CD4-positive, alpha-beta T cell treated with Interleukin-15 for 1 hour (primary cell): Measurements from ENCODE around the gene THEM4.
"Not testable (repeated sequence)": the region's sequence is repeated elsewhere in the genome, so short reads cannot be mapped to it uniquely, and the experiment has no call there.

Experiments
- DNase-seq: peaks from one replicate; pipeline ENCODE4 v3.0.0-alpha.2; 2020

The THEM4 gene

DNA sequence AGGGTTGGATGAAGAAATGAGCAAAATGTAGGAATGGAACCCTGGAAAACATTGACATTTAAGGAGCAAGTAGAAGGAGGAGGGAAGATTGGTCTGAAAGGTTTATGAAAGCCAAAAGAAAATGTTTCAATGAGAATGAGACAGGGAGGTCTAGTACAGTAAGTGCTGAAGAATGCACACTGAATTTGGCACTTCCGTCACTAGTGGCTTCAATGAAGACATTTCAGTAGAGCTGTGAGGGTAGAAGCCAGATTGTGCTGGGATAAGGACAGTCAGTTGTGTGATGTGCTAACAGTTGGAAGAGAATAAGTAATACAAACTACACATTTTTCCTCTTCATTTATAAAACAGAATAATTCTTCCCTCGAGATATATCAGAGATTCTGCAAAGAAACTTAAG lies 17.1 kb downstream of the THEM4 start:
- DNase-seq = no peak

DNA sequence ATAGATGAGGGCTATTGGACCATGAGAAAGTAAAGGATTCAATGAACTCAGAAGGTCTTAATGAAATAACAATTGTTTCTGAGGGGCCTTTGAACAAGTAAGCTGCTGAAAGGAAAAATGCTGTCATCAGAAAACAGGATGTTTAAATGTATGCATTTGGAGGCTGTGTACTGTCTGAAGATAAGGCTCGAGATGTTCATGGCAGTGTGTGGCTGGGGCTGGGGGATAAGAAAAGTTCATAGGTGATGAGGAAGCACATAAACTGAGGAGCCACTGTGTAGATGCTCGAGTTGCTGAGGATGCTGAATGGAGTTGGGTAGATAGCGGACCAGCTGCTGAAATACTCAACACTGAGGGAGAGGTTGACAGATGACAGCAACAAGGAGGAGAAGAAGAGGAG lies 17.8 kb downstream of the THEM4 start:
- DNase-seq = no peak

DNA sequence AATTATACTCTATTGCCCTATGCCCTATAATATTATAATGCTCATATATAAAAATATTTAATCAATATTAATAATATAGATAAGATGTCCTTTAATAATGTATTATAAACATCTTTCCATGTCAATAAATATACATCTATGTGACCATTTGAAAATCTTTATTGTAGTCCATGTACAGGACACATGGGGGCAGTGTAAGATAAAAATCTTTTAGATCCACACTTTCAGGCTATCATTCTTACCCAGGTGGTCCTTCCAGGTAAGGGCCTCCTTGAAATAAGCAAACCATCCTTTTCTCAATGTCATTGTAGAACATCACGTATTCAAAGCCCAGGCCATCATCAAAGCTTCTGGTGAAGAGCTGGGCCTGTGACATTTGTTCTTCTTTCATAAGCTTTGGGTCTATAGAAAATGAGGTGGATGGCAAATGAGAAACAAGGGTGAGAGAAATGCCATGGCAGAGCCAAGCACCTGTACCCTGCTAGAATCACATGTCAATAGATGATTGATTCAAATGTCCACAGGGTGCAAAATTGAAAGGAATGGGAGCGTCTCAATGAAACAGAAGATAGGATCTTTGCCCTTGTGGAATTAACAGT lies 20.2 kb downstream of the THEM4 start:
- no peak for DNase-seq

DNA sequence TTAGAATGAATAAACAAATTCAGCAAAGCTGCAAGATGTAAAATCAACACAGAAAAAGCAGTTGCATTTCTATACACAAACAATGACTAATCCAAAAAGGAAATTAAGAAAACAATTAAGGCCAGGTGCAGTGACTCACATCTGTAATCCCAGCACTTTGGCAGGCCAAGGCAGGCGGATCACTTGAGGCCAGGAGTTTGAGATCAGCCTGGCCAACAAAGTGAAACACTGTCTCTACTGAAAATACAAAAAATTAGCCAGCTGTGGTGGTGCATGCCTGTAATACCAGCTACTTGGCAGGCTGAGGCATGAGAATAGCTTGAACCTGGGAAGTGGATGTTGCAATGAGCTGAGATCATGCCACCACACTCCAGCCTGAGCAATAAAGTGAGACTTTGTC lies 22.3 kb downstream of the THEM4 start:
- no peak for DNase-seq

DNA sequence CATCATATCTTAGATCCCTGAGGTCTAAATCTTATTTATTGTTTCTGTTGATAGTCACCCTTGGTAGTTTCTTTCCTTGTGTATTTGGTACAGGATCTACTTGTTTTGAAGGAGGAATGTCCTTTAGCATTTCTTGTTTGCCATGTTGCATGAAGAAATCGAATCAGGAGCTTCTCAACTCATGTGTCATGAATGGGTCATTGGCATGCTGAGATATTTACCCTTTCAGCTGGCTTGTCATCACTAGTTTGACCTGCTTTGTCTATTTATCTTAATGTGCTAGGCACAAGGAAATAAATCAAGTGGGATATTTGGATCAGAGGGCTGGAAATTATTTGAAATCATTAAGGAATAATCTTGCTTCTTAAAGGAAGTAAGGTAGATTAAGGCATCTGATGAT lies 23.8 kb downstream of the THEM4 start:
- DNase-seq = no peak

DNA sequence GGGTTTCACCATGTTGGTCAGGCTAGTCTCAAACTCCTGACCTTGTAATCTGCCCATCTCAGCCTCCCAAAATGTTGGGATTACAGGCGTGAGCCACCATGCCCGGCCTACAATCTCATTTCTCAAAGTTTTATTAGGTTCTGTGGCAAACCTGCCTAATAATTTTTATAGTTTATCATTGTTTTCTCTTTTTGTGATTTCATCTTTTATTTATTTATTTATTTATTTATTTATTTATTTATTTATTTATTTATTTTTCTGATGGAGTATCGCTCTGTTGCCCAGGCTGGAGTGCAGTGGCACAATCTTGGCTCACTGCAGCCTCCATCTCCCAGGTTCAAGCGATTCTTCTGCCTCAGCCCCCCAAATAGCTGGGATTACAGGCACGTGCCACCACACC lies 24.4 kb downstream of the THEM4 start:
- DNase-seq = not testable (repeated sequence)

DNA sequence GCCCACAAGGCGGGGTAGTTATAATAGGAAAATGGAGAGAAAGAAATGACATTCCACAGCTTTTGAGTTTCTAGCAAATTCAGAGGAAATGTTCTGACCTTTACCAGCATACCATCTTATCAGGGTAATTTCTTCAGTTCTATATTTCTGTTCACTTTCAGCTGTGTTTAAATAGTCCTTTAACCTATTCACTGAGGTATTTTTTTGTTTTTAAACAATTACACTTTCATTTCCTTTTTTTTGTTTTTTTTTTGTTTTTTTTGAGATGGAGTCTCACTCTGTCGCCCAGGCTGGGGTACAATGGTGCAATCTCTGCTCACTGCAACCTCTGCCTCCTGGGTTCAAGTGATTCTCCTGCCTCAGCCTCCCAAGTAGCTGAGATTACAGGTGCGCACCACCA lies 24.9 kb downstream of the THEM4 start:
- DNase-seq = not testable (repeated sequence)

DNA sequence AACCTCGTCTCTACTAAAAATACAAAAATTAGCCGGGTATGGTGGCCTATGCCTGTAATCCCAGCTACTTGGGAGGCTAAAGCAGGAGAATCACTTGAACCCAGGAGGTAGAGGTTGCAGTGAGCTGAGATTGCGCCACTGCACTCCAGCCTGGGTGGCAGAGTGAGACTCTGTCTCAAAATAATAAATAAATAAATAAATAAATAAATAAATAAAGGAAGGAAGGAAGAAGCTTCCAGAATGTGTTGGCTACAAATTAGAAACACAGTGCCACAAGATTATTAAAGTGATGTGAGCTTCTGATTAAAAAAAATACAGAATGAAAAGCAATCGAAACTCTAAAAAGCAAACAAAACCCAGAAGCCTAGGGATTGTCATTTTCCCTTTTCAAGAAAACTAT lies 25.4 kb downstream of the THEM4 start:
- not testable (repeated sequence) for DNase-seq

DNA sequence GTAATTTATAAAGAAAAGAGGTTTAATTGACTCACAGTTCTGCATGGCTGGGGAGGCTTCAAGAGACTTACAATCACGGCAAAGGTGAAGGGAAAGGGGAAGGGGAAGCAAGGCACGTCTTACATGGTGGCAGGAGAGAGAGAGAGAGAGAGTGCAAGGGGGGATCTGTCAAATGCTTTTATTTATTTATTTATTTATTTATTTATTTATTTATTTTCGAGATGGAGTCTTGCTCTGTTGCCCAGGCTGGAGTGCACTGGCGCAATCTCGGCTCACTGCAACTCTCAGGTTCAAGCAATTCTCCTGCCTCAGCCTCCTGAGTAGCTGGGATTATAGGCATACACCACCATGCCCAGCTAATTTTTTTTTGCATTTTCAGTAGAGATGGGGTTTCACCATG lies 26.4 kb downstream of the THEM4 start:
- DNase-seq = not testable (repeated sequence)

DNA sequence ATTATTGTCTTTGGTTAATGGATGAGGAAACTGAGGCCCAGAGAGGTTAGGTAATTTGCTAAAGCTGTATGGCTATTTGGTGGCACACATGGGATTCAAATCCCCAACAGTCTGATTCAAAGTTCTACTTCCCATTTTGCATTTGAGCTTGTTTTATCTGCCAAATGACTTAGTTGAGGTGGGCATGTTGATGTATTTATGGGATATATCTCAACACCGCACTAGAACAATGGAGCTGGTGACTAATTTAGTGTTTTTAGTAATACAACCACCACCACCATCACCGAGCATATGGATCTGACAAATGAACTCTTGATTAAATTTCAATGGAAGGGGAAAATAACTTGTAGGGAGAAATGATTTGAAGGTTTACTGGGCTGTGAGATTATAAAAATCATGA lies 26.8 kb downstream of the THEM4 start:
- DNase-seq = no peak

DNA sequence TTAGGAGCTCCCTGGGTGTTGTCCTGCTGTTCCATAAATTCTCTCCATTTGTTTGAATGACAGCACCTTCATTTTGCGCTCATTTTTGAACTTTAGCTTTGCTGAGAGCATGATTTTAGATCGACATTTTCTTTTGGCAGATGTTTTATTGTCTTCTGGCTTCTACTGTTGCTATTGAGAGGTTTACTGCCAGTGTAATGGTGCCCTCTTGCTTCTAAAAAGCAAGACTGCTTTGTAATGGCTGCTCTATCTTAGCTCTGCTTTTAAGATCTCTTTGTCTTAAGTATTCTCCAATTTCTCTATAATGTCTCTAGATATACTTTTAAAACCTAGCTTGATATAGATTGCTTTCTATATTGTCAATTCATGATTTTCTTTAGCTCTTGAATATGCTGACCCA lies 27.8 kb downstream of the THEM4 start:
- no peak for DNase-seq

DNA sequence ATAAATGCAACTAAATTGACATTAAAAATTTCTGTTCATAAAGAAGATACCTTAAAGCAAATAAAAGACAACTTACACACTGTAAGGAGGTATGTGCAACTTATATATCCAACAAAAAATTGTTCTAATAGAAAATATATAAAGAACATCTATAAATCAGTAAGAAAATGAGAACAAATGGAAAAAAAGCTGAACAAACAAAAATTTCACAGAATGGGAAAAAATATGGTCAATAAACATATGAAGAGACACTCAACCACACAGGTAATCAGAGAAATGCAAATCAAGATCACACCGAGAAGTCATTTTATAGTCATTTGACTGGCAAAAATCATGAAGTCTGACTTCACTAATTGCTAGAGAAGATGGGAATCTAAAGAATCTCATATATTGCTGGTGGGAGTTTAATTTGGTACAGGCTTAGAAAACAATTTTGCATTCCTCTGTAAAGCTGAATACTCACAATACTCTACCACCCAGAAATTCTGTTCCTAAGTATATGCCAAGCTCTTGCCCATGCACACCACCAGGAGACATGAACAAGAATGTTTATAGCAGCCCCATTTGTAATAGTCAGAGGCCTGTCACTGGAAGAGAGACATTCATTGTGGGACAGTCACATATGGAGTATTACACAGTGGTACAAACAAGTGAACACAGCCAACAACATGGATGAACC lies 33.8 kb downstream of the THEM4 start:
- DNase-seq = no peak

DNA sequence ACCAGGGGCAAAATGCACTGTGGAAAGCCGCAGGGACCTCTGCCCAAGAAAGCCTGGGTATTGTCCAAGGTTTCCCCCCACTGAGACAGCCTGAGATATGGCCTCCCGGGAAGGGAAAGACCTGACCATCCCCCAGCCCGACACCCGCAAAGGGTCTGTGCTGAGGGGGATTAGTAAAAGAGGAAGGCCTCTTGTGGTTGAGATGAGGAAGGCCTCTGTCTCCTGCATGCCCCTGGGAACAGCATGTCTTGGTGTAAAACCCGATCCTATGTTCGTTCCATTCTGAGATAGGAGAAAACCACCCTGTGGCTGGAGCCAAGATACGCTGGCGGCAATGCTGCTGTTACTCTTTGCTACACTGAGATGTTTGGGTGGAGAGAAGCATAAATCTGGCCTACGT lies 36.5 kb downstream of the THEM4 start:
- not testable (repeated sequence) for DNase-seq

DNA sequence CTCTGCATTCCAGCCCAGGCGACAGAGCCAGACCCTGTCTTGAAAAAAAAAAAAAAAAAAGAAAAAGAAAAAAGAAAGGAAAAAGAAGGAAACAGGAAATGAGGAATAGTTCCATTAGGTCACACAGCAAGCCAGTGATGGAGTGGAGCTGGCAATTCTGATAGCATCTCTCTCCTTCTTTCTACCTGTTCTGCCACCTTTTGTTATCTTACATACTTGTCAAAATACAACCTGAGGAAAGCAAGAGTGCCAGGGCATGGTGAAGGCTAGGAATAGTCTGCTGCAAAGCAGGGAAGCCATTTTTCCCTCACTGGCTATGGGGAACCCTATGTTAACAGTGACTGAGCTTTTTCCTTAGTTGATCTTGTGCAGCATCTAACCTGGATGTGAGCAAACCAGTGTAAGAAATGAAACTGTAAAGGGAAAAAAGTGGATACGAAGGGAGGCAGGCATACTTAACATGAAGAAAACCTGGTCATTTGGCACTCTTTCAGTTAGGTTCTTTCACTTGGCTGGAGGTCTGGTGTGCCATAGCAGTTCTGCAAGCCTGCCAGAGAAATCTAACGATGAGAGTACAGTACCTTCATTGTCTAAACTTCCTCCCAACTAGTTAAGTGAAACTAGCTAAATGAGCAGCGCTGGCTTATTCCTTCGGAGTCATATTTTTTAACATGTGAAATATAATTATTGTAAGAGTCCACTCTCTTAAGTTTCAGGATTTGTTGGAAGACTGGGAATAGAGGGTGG lies 37.9 kb downstream of the THEM4 start:
- no peak for DNase-seq

DNA sequence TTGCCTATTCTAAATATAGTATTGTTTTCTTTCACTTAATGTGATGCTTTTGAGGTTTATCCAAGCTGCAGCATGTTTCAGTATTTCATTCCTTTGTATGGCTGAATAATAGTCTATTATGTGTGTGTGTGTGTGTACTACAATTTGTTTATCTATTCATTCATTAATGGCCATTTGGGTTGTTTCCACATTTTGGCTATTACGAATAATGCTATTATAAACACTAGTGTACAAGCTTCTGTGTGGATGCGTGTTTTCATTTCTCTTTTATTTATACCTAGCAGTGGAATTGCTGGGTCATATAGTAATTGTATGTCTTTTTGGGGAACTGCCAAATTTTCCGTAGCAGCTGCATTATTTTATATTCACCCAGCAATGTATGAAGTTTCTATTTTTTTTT lies 40.8 kb downstream of the THEM4 start:
- no peak for DNase-seq

DNA sequence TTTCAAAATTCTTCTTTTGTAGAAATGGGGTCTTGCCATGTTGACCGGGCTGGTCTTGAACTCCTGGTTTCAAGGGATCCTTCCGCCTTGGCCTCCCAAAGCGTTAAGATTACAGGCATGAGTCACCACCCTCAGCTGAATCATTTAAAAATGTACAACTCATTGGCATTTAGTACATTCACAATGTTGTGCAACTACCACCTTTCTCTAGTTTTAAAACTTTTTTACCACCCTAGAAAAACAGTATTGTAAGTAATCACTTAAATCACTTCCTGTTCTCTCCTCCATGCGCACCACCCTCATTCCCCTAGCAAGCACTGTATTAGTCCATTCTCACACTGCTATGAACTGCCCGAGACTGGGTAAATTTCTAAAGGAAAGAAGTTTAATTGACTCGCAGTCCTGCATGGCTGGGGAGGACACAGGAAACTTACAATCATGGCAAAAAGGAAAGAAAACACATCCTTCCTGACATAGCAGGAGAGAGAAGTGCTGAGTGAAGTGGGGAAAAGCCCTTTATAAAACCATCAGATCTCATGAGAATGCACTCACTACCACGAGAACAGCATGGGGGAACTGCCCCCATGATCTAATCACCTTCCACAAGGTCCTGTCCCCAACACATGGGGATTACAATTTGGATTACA lies 41.4 kb downstream of the THEM4 start:
- DNase-seq = no peak

DNA sequence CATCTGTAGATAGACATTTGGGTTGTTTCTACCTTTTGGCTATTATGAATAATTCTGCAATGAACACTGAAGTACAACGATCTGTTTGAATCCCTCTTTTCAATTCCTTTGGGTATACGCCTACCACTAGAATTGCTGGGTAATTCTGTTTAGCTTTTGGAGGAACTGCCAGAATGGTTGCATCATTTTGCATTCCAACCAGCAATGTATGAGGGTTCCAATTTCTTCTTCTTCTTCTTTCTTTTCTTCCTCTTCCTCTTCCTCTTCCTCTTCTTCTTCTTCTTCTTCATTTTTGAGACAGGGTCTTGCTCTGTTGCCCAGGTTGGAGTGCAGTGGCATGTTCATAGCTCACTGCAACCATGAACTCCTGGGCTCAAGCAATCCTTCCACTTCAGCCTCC lies 42.0 kb downstream of the THEM4 start:
- no peak for DNase-seq

DNA sequence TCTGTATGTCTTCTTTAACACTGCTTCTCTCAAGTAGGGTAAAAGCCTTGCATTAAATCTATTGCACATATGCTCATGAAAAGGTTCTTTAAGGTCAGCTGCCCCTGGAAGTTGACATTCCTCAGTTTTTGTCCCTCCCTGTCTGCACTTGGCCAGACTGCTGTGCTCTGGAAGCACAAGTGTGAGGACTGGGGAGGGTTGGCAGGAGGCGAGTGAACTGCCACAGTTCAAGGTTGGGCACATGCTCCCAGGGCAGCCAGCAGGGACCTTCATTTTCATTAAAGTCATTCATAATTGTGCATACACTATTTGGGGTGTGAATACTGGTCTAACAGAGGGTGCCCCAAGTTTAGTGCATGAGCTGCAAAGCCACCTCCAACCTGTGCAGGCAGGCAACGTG lies 44.9 kb downstream of the THEM4 start:
- DNase-seq = no peak

DNA sequence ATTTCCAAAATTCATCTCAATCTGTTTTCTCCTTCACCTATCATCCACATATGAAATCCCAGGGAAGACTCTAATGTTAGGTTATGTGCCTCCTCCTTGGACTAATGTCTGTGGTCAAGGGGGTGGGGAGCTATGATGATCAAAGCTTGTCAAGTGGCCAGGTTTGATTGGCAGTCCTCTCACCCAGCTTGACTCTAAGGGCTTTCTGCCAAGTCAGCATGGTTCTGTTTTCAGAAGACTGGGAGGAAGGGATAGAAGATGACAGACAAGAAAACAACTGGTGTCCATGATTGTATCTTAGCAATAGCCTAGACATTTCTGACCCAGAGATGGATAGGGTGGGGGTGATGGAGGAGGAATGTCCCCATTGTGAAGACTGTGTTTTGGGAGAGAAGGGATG lies 46.7 kb downstream of the THEM4 start:
- no peak for DNase-seq

DNA sequence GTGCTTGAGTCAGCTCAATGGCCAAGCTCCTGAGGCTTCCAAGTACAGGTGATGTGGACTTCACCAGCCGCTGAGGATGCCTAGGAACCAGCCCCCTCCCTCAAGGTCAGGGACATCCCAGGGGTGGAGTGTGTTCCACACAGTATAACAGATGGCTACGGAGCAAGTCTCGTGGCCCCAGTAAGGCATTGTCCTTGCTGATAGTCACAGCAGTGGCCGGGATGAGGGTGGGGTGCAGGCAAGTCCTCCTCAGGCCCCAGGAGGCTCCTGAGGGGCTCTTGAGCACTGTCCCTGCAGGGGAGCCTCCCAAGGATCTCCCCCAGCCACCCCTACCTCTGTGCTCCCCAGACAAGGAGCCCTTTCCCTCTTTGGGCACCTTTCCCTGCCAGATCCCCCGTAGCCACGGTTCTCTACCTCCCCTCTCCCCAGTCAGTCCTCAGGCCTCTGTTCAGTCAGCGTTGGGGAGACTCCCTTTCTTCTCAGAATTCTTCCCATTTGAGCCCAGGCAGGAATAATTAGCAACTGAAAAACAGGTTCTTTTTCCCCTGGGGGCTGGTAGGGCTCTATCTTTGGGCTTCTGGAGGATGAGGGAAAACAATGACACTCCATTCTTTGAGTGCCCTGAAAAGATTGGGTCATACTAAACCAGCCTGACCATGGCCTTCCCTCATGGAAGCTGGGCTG lies 48.7 kb downstream of the THEM4 start:
- DNase-seq = no peak

DNA sequence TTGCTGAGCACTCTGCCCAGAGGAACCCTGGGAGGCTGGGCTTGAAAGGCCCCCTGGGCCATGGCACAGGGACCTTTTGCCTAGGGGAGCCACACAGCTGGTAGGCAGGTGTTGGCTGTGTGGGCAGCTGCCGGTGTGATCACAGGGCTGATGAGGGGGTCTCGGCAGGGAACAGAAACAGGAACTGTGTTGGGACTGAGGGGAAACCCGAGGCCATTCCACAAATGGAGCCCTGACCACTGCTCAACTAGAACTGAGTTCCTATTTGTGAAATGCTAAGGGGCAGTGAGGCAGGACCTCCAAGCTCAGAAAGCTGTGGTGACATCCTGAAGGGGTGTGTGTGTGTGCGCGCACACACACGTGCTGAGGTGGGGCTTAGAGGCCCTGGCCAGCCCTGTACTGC lies 49.4 kb downstream of the THEM4 start:
- DNase-seq = no peak

DNA sequence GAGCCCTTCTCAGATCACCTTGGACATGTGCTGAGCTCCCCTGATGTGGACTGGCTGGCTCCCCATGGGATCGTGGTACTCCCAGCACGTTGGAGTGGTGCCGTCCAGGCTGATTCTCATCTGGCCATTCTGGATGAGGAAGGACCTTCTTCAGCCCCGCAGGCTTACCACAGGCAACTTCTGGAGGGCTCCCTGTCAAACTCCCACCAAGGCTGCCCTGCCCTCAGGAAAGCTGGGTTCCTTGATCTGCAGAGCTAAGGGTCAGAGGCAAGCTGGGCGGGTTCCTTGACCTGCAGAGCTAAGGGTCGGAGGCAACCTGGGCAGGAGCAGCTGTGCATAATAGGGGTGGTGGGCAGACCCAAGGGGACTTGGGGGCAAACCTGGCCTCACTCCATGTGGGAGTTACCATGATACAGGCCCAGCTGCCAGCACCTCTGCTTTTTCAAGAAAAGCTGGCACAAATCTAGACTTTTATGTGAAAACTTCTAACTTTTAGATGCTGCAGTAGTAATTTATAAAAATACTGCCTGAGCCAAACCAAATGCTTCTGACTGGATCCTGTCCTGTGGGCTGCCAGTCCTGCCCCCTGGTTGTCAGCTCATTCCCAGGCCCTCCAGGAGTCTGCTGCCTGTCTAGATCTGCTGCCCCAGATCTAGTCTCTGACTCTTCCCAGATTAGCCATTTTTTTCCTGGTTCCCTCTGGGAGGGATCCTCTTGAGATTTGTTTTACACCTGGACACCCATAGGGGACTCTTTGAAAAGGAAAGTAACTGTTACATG lies 50.2 kb downstream of the THEM4 start:
- DNase-seq = no peak
